GM18517 (cell line): ENCODE data around the gene TESK2.
"Not testable (repeated sequence)": the region's sequence is repeated elsewhere in the genome, so short reads cannot be mapped to it uniquely, and the experiment has no call there.

Source experiments
- ATAC-seq: cut with Tn5 transposase; IDR thresholded peaks from one replicate; pipeline ENCODE4 v1.9.1; 2021; ENCODE audit warnings: mild to moderate bottlenecking, moderate library complexity; ENCODE audit not compliant: unreplicated experiment

The TESK2 gene

DNA sequence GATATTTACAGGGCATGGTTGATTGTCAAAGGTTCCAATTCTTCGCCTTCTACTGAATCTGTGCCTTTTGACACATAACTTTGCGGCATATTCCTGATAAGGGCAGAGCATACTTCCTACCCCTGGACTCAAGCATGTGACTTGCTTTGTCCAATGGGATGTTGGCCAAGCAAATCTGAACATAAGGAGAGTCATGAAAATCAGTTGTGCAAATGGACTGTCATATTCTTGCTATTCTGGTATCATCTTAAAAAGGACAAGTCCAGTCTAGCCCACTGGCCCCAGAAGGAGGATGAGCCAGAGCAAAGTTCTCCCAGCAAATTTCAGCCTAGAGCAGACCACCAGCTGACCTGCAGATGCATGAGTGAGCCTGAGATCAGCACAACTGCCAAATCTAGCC lies 109.7 kb downstream of the TESK2 start:
- no peak for ATAC-seq

DNA sequence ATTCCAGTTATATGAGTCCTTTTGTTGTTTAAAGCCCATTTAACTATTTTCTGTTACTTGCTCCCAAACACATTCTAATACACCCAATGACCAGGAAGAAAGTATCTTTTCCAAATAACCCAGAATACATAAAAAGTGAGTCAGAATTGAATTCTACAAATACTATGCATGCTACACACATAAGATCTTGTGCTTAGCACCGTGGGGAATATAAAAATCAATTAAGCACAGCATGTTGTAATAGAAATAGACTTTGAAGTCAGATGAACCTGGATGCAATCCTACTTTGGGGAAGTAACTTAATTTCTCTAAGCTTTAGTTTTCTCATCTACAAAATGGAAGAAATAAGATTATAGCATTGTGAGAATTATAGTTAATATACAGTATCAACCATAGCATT lies 110.2 kb downstream of the TESK2 start:
- ATAC-seq: no peak

DNA sequence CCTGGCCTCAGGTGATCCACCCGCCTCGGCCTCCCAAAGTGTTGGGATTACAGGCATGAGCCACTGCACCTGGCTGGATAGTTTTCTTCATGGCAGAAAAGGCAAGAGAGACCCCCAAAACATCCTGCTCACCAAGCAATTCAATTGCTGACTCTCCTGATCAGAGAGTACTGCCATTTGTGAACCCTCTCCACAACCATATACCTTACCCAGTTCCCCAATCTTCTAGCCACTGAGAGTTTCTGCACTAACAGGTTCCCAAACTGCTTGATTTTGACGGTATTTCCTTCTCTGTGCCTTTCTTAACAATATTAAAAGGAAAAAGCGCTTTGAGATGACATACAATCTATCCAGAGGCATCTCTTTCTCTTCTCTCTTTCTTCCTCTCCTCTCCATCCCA lies 110.8 kb downstream of the TESK2 start:
- ATAC-seq: no peak

- no peak for ATAC-seq
Measured at GRCh38 chr1:45379524-45379923, 111.4 kb downstream of the TESK2 start.

DNA sequence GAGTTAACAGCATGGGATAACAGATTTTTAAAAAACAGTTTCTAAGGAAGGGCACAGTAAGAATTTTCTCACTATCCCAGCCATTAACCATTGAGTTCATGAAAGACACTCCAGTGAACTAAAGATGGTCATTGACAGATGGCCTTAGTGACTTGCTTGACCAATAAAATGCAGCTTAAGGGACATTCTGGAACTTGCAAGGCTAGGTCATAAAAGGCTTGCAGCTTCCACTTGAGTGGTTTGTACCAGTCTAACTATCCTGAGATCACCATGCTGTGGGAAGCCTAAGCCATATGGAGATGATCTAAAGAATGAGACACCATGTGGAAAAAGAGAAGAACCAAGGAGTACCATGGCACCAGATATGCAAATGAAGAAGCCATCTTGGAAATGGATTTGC lies 112.8 kb downstream of the TESK2 start:
- no peak for ATAC-seq

- ATAC-seq: no peak
Measured at GRCh38 chr1:45375104-45376090, 115.6 kb downstream of the TESK2 start.

DNA sequence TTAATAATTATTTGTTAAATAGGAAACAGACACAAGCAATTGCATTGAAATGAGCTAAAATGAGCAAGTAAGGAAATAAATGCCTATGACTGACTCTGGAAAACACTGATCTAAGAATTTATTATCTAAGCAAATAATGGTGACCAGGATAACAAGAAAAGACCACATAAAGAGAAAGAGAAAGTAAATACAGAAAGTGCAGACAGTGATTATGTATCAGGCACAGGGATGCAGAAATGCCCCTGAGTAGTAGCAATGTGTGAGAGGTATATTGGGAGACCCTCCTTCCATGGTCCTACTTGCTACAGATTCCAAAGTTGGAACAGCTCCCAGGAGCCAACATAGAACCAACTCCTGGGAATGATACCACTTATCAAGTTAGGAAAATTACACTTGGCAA lies 117.4 kb downstream of the TESK2 start:
- no peak for ATAC-seq

- peak; percentile 74 for ATAC-seq
Measured at GRCh38 chr1:45370575-45370974, 120.4 kb downstream of the TESK2 start.

DNA sequence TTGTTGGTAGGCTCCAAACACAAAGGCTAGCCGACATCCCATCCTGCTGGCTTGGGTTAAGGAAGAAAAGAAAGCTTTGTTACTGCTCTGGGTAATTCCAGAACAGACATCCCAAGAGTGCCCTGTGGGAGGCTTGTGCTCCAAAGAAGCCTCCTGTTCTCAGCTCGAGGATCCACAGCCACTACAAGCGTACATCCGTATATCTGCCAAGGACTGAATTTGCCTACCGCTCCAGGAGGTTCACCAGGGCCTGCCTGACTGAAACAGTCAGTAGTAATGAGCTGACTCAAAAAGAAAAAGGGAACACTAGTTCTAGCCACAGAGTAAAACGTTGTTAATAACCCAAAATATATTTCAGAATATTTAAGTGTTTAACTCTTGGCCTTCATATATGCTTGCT lies 125.9 kb downstream of the TESK2 start:
- no peak for ATAC-seq

- ATAC-seq: no peak
Measured at GRCh38 chr1:45364294-45364693, 126.7 kb downstream of the TESK2 start.

DNA sequence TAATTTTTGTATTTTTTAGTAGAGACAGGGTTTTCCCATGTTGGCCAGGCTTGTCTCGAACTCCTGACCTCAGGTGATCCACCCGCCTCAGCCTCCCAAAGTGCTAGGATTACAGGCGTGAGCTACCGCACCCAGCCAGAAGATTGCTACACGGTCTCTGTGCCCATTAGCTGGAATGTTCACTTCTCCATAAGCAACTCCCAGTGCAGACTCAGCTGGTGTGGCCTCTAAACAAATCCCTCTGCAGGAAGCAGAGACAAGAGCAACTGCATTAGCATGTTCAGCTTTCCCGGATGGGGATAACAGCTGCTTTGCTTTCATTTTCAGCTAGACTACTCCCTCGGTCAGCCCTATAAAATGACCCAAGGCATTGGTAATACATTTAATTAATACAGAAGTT lies 130.0 kb downstream of the TESK2 start:
- not testable (repeated sequence) for ATAC-seq

DNA sequence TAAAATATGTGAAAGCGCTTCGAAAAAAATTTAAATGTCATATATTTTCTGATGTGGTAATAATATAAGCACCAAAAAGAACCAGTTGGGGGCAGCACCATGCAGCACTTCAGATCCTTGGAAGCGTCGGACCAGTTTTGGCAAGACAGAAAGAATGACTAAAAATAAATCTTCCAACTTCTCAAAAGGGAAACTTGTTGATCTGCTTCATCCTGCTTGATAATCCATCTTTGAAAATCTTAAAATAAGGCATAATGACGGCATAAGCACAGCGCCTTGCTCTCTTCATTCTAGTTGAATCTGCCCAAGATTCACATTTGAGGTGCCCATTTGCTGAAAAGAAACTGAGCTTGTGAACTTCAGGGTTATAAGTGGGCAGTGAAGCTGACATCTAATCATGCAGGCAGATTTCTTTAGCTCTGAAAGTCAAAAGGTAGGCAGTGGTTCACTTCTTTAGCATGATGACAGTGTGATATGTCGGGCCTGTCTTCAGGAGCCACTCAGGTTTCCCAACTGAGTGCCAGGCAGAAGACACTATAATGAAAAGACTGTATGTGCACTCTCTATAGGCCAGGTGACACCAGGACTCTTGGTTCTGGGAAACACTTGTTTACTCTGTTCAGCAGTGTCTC lies 131.0 kb downstream of the TESK2 start:
- ATAC-seq: no peak

GRCh38 chr1:45356186-45356585 lies 134.8 kb downstream of the TESK2 start:
- ATAC-seq: no peak

- ATAC-seq: no peak
Measured at GRCh38 chr1:45355683-45356082, 135.3 kb downstream of the TESK2 start.

- ATAC-seq: no peak
Measured at GRCh38 chr1:45354838-45355237, 136.1 kb downstream of the TESK2 start.

DNA sequence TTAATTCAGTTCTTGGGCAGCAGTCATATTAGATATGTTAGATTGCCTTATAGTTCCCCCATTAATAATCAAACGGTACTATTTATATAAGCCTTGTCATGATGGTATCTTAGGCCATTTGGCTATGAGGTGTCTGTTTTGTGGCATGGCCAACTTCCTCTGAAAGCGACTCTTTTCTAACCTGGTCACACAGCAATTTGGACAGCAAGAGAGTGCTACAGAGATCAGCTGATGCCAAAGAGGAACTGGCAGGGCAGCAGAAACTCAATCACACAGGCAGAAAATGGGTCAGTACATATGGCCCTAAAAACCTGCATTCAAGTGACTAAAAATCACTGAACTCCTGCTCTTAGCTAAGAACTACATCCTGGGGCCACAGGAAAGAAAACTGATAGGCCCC lies 137.3 kb downstream of the TESK2 start:
- ATAC-seq: no peak

DNA sequence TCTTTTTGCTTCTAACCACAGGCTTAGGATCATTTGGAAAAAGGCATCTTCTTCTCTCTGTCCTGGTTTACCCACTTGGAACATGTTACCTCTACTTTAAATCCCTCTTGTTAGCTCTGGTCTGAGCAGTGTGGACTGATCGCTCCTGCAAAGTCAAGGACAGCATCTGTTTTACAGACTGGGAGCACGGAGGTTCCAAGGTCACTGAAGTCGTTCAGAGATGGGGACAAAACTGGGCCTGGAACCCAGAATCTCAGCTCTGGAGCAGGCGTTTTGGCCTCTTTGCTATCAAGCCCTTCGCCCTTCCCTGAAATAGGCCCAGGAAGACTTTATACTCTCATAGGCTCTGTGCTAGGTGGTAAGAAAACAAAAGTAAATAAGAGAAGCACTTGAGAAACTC lies 139.5 kb downstream of the TESK2 start:
- ATAC-seq: no peak

DNA sequence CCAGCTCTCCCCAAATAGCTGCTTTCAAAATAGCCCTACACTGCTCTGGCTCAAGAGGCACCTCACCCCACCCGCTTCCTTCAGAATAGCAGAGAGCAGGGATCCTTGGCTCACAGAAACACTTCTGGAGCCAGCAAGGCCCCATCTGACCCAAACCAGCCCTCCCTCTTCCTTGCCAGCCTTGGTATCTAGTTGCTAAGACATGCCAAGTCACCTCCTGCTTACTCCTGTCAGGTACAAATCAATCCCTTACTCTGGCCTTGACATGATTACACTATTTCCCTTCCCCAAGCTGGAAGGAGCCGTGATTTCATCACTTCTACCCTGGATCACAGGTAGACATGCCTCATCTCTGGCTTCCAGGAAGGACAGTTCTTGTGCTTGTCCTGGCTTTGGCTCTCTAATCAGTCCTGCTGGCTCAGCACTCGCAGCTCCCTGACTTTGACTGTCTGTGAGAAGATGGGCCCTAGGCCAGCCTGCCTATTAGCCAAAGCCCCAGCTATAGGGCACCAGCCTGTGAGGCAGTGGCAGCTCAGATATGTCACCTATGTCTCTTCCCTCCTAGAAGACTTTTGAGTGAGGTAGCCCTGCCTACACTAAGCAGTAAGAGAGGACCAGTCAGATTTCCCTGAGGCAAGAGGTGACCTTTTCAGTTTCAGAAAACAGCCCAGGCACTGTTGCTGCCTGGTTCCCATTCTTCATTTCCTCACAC lies 141.8 kb downstream of the TESK2 start:
- ATAC-seq: no peak

DNA sequence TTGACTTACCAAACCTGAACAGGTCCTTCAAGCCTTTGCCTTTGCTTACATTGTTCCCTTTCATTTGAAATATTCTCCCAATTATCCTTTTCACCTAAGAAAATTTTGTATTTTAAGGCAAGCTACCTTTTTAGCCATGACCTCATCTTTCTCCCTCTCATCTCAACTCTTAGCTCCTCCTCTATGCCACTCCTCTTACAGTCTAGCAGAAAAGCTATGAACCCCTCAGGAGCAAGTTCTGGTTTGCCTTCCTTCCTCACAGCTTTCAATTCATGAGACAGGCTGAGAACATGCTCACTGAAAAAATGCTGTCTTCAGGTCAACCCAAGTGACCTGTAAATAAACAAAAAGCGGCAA lies 142.4 kb downstream of the TESK2 start:
- ATAC-seq: no peak

DNA sequence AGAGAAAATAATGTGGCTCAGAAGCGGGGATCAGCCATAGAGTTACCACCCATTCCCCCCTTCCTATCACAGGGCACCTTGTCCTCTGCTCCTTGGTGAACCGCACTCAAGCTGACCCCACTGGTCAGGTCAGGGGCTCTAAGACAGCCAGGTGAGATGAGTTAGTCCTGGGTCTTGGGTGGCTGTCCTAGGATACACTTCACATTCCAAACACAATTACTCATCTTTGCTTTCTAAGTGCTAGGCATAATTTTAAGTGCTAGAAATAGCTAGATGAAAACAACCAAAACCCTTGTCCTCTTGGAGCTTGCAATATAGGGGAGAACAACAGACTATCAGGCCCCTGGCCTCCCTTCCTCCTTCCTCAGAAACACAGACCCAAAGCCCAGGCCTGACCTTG lies 142.9 kb downstream of the TESK2 start:
- ATAC-seq: no peak

GRCh38 chr1:45346473-45346872 lies 144.5 kb downstream of the TESK2 start:
- no peak for ATAC-seq

GRCh38 chr1:45345014-45345413 lies 145.9 kb downstream of the TESK2 start:
- no peak for ATAC-seq
